GM23338 (cell line): ENCODE measurements around the gene UBALD2.

Source experiments
- ETS1 ChIP-seq: IDR thresholded peaks from 2 replicates; pipeline ENCODE4 v1.6.1; 2016; ENCODE audit warnings: antibody characterized with exemption
- EZH2 ChIP-seq: fragments of 200-600 bp; sonication (generic); IDR thresholded peaks from one replicate; pipeline ENCODE4 v1.8.0; 2017; ENCODE audit warnings: antibody characterized with exemption, mild to moderate bottlenecking, low read depth; ENCODE audit not compliant: unreplicated experiment
- REST ChIP-seq: IDR thresholded peaks from one replicate; pipeline ENCODE4 v1.6.1; 2018; ENCODE audit warnings: antibody characterized with exemption; ENCODE audit not compliant: unreplicated experiment
- STAT1 ChIP-seq: IDR thresholded peaks from one replicate; pipeline ENCODE4 v1.6.1; 2016; ENCODE audit warnings: antibody characterized with exemption; ENCODE audit not compliant: unreplicated experiment
- TF ChIP-seq, protein P1 (sequence below), 2 experiments: fragments of 200-600 bp in 1 of 2; sonication (generic) in 1 of 2; conservative IDR thresholded peaks; 2 replicates each; pipeline versions ENCODE4 v1.5.1 to v1.6.1; 2016 to 2017; ENCODE audit warnings: antibody characterized with exemption in 2 of 2, low read depth in 2 of 2, mild to moderate bottlenecking in 2 of 2, moderate library complexity in 1 of 2

- TF ChIP-seq, protein P1, sequence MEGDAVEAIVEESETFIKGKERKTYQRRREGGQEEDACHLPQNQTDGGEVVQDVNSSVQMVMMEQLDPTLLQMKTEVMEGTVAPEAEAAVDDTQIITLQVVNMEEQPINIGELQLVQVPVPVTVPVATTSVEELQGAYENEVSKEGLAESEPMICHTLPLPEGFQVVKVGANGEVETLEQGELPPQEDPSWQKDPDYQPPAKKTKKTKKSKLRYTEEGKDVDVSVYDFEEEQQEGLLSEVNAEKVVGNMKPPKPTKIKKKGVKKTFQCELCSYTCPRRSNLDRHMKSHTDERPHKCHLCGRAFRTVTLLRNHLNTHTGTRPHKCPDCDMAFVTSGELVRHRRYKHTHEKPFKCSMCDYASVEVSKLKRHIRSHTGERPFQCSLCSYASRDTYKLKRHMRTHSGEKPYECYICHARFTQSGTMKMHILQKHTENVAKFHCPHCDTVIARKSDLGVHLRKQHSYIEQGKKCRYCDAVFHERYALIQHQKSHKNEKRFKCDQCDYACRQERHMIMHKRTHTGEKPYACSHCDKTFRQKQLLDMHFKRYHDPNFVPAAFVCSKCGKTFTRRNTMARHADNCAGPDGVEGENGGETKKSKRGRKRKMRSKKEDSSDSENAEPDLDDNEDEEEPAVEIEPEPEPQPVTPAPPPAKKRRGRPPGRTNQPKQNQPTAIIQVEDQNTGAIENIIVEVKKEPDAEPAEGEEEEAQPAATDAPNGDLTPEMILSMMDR (conservative IDR thresholded peaks at IDR 0.05; ENCODE audit: low read depth in 2 of 2): no peak
- TF ChIP-seq EZH2: no peak
- no peak for TF ChIP-seq STAT1
- TF ChIP-seq ETS1: no peak
- no peak for TF ChIP-seq REST
Measured at GRCh38 chr17:76262732-76263344, 2.3 kb upstream of the UBALD2 start.
